Measurements from ENCODE around the gene GNA14. TPM values are rescaled to one million over a fixed set of nuclear protein-coding genes. Genes with fewer than 3 reads are reported as not detected.

GNA14 gene
- total RNA-seq, 1 experiment from 2014 or later, result 0.25 TPM

- DNase-seq (ENCODE audit: low read depth, low spot score) (no peak), ATAC-seq (no peak)
- Histone ChIP-seq H3K4me2 (ENCODE audit: low read length) (no peak overlapping the region), H3K4me1 (ENCODE audit: control insufficient read depth in 1 of 2, insufficient read depth in 2 of 2, low read length in 2 of 2) (no peaks in the 10 kb centered on the region; a peak in 1 of 4 replicates), H3K9me3 (ENCODE audit: control insufficient read depth in 1 of 2, insufficient read depth in 1 of 2, low read depth in 1 of 2, low read length in 2 of 2) (peaks cover 0 to 6% of the 10 kb centered on the region in 2 experiments; a peak in 1 of 4 replicates), H4K20me1 (ENCODE audit: insufficient read depth) (no peaks in the 10 kb centered on the region), H2AFZ (ENCODE audit: low read depth, low read length, poor library complexity, severe bottlenecking) (no peak overlapping the region), H3K9me2 (ENCODE audit: insufficient read depth) (no peaks in the 10 kb centered on the region), H3K27me3 (ENCODE audit: insufficient read depth, low read length) (no peaks in the 10 kb centered on the region), H3K9ac (ENCODE audit: low read length) (no peak overlapping the region), H3K79me2 (ENCODE audit: insufficient read depth, low read length) (no peaks in the 10 kb centered on the region), H3K4me3 (replicated peaks in 1 of 2; ENCODE audit: low read depth in 1 of 2, low read length in 2 of 2) (no peak overlapping the region), H3K36me3 (ENCODE audit: control insufficient read depth in 1 of 2, insufficient read depth in 2 of 2, low read length in 2 of 2) (no peaks in the 10 kb centered on the region), H3K27ac (ENCODE audit: low read depth, low read length) (no peak overlapping the region)
- RAD21 ChIA-PET (ENCODE audit: low non-redundant PET in 1 of 2, low total read pairs in 2 of 2, uncharacterized antibody in 2 of 2, unreplicated experiment in 2 of 2), result no interaction called here
- intact Hi-C loops (cut with micrococcal nuclease), result no loop called here
- POLR2A ChIA-PET, result no interaction called here
- BruUV-seq (replicated peaks), result no TSS peak
- CTCF ChIA-PET, result no interaction called here
- no peak for TF ChIP-seq ATF3 (IDR thresholded peaks at IDR 0.05)
- TF ChIP-seq POLR2A (IDR thresholded peaks at IDR 0.05; ENCODE audit: borderline replicate concordance, extremely low read depth, insufficient read depth, insufficient read length), result no peak
- TF ChIP-seq YY1 (IDR thresholded peaks at IDR 0.05; ENCODE audit: extremely low read depth, insufficient replicate concordance, low read depth, low read length), result no peak
- TF ChIP-seq SP1 (IDR thresholded peaks at IDR 0.05; ENCODE audit: low read depth), result no peak
- TF ChIP-seq TCF7L2 (IDR thresholded peaks at IDR 0.05; ENCODE audit: borderline replicate concordance, extremely low read depth, insufficient read depth, insufficient read length), result no peak
- TF ChIP-seq ZNF274 (IDR thresholded peaks at IDR 0.05; ENCODE audit: low read depth, low read length), result no peak
- no peak for TF ChIP-seq CTCF (IDR thresholded peaks at IDR 0.05 in 2 of 3, conservative IDR thresholded peaks at IDR 0.05 in 1 of 3; ENCODE audit: borderline replicate concordance in 1 of 3, insufficient read depth in 1 of 3, low read depth in 2 of 3, low read length in 2 of 3)
- TF ChIP-seq MAX (IDR thresholded peaks at IDR 0.05), result no peak
- TF ChIP-seq CEBPB (IDR thresholded peaks at IDR 0.05; ENCODE audit: low read depth), result no peak
- no peak for TF ChIP-seq JUND (IDR thresholded peaks at IDR 0.05)
Observed at GRCh38 chr9:77471572-77471971, 176.6 kb downstream of the GNA14 start.
